ENCODE measurements around the gene PPIB. TPM values are rescaled to one million over a fixed set of nuclear protein-coding genes. Genes with fewer than 3 reads are reported as not detected.

The PPIB gene
- total RNA-seq, 1 experiment from 2014 or later, result 433 TPM

DNA sequence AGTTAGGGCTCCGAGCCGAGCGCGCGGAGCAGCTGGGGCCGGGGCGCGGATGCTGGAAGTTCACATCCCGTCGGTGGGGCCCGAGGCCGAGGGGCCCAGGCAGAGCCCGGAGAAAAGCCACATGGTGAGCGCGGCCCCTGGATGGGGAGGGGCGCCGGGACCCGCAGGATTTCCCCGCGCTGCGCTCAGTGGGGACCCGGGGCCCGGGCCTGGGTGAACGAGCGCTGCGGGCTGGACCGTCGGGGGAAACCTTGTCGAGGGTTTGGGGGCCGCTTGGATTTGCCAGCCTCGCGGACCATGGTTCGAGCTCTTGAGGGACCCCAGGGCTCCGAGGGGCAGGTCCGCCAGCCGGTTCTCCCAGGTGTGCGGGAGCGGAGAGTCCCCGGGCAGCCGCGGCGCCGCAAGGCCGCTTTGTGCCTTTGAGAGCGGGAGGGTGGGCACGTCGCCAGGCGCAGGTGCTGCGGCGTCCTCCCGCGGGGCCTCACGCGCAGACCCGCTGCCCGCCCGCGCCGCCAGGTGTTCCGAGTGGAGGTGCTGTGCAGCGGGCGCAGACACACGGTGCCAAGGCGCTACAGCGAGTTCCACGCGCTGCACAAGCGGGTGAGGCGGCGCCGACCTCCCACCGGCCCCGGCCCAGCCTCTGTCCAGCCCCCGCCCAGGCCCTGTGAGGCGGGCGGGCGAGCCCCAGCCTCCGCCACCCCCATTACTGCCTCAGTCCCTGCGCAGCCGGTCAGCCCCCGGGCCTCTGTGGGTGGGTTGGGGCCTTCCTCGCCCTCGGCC, 10.9 kb downstream of the PPIB start, which contains the start of gene SNX22:
SNX22 (plus strand) TSS at position 5 of the 780 bp plus-strand sequence; CDS start at position 50, 45 bp downstream.
- peaks cover 25% of the 10 kb centered on the region for H3K27me3 Mint-ChIP-seq (ENCODE audit: low read depth)
- H3K4me2 ChIP-seq (ENCODE audit: insufficient read depth, insufficient read length, low read length), result peak within 1 kb of the TSS; percentile 41
- no CpG with 5 or more reads among the region's 83 CpGs for WGBS (ENCODE audit: extremely low coverage, insufficient read length, low lambda C conversion rate)

More for the DNA sequence above, 10.9 kb downstream of the PPIB start, which contains the start of gene SNX22:
- Histone ChIP-seq H3K4ac (ENCODE audit: low read depth, low read length) (no peak within 1 kb of the TSS), H4K20me1 (ENCODE audit: control insufficient read depth, insufficient read depth, insufficient read length) (no peaks in the 10 kb centered on the region), H2BK5ac (ENCODE audit: insufficient read length, low read length) (no peak within 1 kb of the TSS), H2AFZ (ENCODE audit: low read length) (no peak within 1 kb of the TSS), H3K27me3 (ENCODE audit: insufficient read depth, low read length) (no peaks in the 10 kb centered on the region), H4K5ac (ENCODE audit: insufficient read length, low read depth, low read length) (no peak within 1 kb of the TSS), H3K56ac (ENCODE audit: insufficient read length, low read depth, low read length) (no peak within 1 kb of the TSS), H3T11ph (ENCODE audit: low read length) (no peak within 1 kb of the TSS), H3K14ac (ENCODE audit: insufficient read depth, low read length) (no peak within 1 kb of the TSS), H3K4me1 (ENCODE audit: insufficient read depth, low read length) (no peaks in the 10 kb centered on the region), H3K9me3 (ENCODE audit: control insufficient read depth, low read depth, low read length) (no peaks in the 10 kb centered on the region), H2BK120ac (ENCODE audit: low read depth, low read length, poor library complexity, severe bottlenecking) (no peak within 1 kb of the TSS), H2BK20ac (ENCODE audit: low read depth, low read length, poor library complexity, severe bottlenecking) (no peak within 1 kb of the TSS), H4K91ac (ENCODE audit: insufficient read length, low read depth, low read length) (no peak within 1 kb of the TSS), H2AK5ac (ENCODE audit: insufficient read length, low read length) (no peak within 1 kb of the TSS), H3K79me1 (ENCODE audit: insufficient read depth, low read depth, low read length, poor library complexity, severe bottlenecking) (no peaks in the 10 kb centered on the region), H3K27ac (ENCODE audit: insufficient read length, low read depth, low read length) (no peak within 1 kb of the TSS), H2BK12ac (ENCODE audit: insufficient read length, low read depth, low read length) (no peak within 1 kb of the TSS), H3K9ac (ENCODE audit: extremely low read depth, insufficient read length, low read length) (no peak within 1 kb of the TSS), H3K79me2 (ENCODE audit: insufficient read depth, low read length) (no peaks in the 10 kb centered on the region), H3K23ac (ENCODE audit: insufficient read length, low read depth, low read length) (no peak within 1 kb of the TSS), H4K8ac (replicated peaks; ENCODE audit: insufficient read length, low read depth, low read length) (no peak within 1 kb of the TSS), H3K23me2 (ENCODE audit: insufficient read length, low read depth, low read length, poor library complexity, severe bottlenecking) (peaks cover 6% of the 10 kb centered on the region), H2BK15ac (ENCODE audit: low read depth, low read length) (no peak within 1 kb of the TSS), H3K18ac (ENCODE audit: insufficient read length, low read depth, low read length) (no peak within 1 kb of the TSS)
- no peak for TF ChIP-seq CTCF (conservative IDR thresholded peaks at IDR 0.05)
- no peak for DNase-seq
- Mint-ChIP-seq H3K4me1 (peaks cover 19 to 22% of the 10 kb centered on the region in 2 experiments), H3K36me3 (ENCODE audit: insufficient read depth in 1 of 3, low read depth in 3 of 3) (peaks cover 13 to 25% (median 24%) of the 10 kb centered on the region in 3 experiments), H3K4me3 (peak within 1 kb of the TSS; percentile 73 to 84), H3K9me3 (no peaks in the 10 kb centered on the region), H3K27ac (no peak within 1 kb of the TSS)
